Neural cell (in vitro differentiated cells): ENCODE data around the gene OR2D3. TPM values are rescaled to one million over a fixed set of nuclear protein-coding genes. Genes with fewer than 3 reads are reported as not detected.
"Not testable (repeated sequence)": the region's sequence is repeated elsewhere in the genome, so short reads cannot be mapped to it uniquely, and the experiment has no call there.

ENCODE experiments used
- H2AFZ ChIP-seq: fragments of 200-600, 300-800 bp; sonication (generic), shearing (Covaris generic); 2 replicates; pipeline ENCODE4 v1.6.0; 2014; ENCODE audit warnings: low read depth, mild to moderate bottlenecking, antibody characterized with exemption, low read length, moderate library complexity
- H3F3A ChIP-seq: fragments of 200-600 bp; shearing (Covaris generic); 2 replicates; pipeline ENCODE4 v1.6.1; 2016; ENCODE audit warnings: mild to moderate bottlenecking, moderate library complexity, mixed read lengths, antibody characterized with exemption, low read length; ENCODE audit not compliant: insufficient read depth, poor library complexity, severe bottlenecking
- H3K27ac ChIP-seq: fragments of 200-600, 300-800 bp; sonication (generic), shearing (Covaris generic); 2 replicates; pipeline ENCODE4 v1.5.1; 2014; ENCODE audit warnings: mild to moderate bottlenecking, low read length, moderate library complexity
- H3K27me3 ChIP-seq: fragments of 300-800, 200-600 bp; sonication (generic), shearing (Covaris generic); 2 replicates; pipeline ENCODE4 v1.6.0; 2014; ENCODE audit warnings: mild to moderate bottlenecking, low read depth, low read length, moderate library complexity; ENCODE audit not compliant: insufficient read depth
- H3K36me3 ChIP-seq: fragments of 300-800, 200-600 bp; sonication (generic), shearing (Covaris generic); 2 replicates; pipeline ENCODE4 v1.5.1; 2014; ENCODE audit warnings: mild to moderate bottlenecking, antibody characterized with exemption, low read length, moderate library complexity; ENCODE audit not compliant: insufficient read depth
- H3K4me2 ChIP-seq: fragments of 300-800, 200-600 bp; sonication (generic), shearing (Covaris generic); 2 replicates; pipeline ENCODE4 v1.6.0; 2014; ENCODE audit warnings: mild to moderate bottlenecking, low read length
- H3K4me3 ChIP-seq: fragments of 300-800, 200-600 bp; sonication (generic), shearing (Covaris generic); 2 replicates; pipeline ENCODE4 v1.5.1; 2014; ENCODE audit warnings: mild to moderate bottlenecking, low read length, moderate library complexity
- H3K79me2 ChIP-seq: fragments of 200-600 bp; shearing (Covaris generic); replicated peaks from 2 replicates; pipeline ENCODE4 v1.6.0; 2014; ENCODE audit warnings: mild to moderate bottlenecking, low read length, moderate library complexity; ENCODE audit not compliant: insufficient read depth
- H3K9ac ChIP-seq: fragments of 300-800, 200-600 bp; sonication (generic), shearing (Covaris generic); 2 replicates; pipeline ENCODE4 v1.6.1; 2016; ENCODE audit warnings: mild to moderate bottlenecking, low read length, mixed read lengths
- H3K9me2 ChIP-seq: fragments of 200-600 bp; shearing (Covaris generic); 2 replicates; pipeline ENCODE4 v1.6.1; 2016; ENCODE audit warnings: mild to moderate bottlenecking, low read length, mixed read lengths; ENCODE audit not compliant: insufficient read depth
- H3K9me3 ChIP-seq: fragments of 200-600, 300-800 bp; sonication (generic), shearing (Covaris generic); 2 replicates; pipeline ENCODE4 v1.6.1; 2016; ENCODE audit warnings: mild to moderate bottlenecking, mixed run types, low read length, moderate library complexity, mixed read lengths
- H4K20me1 ChIP-seq: fragments of 200-600 bp; shearing (Covaris generic); 2 replicates; pipeline ENCODE4 v1.6.1; 2016; ENCODE audit warnings: mild to moderate bottlenecking, mixed run types; ENCODE audit not compliant: insufficient read depth
- EP300 ChIP-seq: fragments of 450-650 bp; conservative IDR thresholded peaks from 2 replicates; pipeline ENCODE4 v1.6.1; 2014; ENCODE audit warnings: antibody characterized with exemption, mild to moderate bottlenecking, moderate library complexity; ENCODE audit not compliant: poor library complexity, severe bottlenecking
- EZH2 ChIP-seq: fragments of 200-600, 300-800 bp; shearing (Covaris generic), sonication (generic); IDR thresholded peaks from 2 replicates; pipeline ENCODE4 v1.6.1; 2014; ENCODE audit warnings: antibody characterized with exemption, low read length, borderline replicate concordance, mild to moderate bottlenecking; ENCODE audit not compliant: insufficient read depth, poor library complexity, severe bottlenecking
- MXI1 ChIP-seq: fragments of 450-650 bp; conservative IDR thresholded peaks from 2 replicates; pipeline ENCODE4 v1.6.1; 2014; ENCODE audit warnings: antibody characterized with exemption, mild to moderate bottlenecking; ENCODE audit not compliant: poor library complexity, severe bottlenecking
- POLR2AphosphoS5 ChIP-seq: IDR thresholded peaks from 2 replicates; pipeline ENCODE4 v1.6.1; 2012
- TAF1 ChIP-seq: IDR thresholded peaks from 2 replicates; pipeline ENCODE4 v1.6.1; 2012; ENCODE audit warnings: low read depth
- polyA plus RNA-seq: library from polyadenylated mRNA; depleted of rRNA; stranded (reverse); fragments of >200 nt; gene quantifications from 2 replicates; pipeline ENCODE4 v1.2.3, GENCODE V29; 2014
- TF ChIP-seq, protein P1 (sequence below): fragments of 450-650 bp; IDR thresholded peaks from 2 replicates; pipeline ENCODE4 v1.5.1; 2014; ENCODE audit warnings: antibody characterized with exemption, mild to moderate bottlenecking, moderate library complexity; ENCODE audit not compliant: poor library complexity, severe bottlenecking

OR2D3 gene
- polyA plus RNA-seq, 1 donor from 2014 or later: not detected

DNA sequence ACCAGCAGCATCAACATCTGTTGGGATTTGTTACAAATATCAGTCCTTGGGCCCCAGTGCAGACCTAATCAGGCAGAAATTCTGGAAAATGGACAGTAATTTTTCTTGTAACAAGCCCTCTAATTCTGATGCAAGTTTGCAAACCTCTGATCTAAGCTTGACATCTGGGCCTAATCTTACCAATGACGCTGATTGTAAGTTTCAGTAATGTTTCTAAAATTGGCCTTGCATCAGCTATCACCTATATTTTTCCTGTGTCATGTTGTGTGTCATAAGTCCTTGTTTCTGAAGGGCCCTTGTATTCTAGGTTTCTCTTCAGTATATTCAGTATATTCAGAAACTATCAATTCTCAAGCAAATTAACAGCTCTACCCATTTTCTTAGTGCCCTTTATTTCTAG, 41.9 kb downstream of the OR2D3 start:
- no peak for TF ChIP-seq EZH2
- no peak overlapping the region for H2AFZ ChIP-seq
- no peak overlapping the region for H3K9ac ChIP-seq
- no peaks in the 10 kb centered on the region for H4K20me1 ChIP-seq
- no peaks in the 10 kb centered on the region for H3K79me2 ChIP-seq
- no peaks in the 10 kb centered on the region for H3K27me3 ChIP-seq
- H3F3A ChIP-seq: no peaks in the 10 kb centered on the region
- no peaks in the 10 kb centered on the region for H3K9me3 ChIP-seq
- no peaks in the 10 kb centered on the region for H3K9me2 ChIP-seq
- no peak overlapping the region for H3K27ac ChIP-seq
- no peak overlapping the region for H3K4me2 ChIP-seq
- H3K36me3 ChIP-seq: no peaks in the 10 kb centered on the region
- no peak overlapping the region for H3K4me3 ChIP-seq

DNA sequence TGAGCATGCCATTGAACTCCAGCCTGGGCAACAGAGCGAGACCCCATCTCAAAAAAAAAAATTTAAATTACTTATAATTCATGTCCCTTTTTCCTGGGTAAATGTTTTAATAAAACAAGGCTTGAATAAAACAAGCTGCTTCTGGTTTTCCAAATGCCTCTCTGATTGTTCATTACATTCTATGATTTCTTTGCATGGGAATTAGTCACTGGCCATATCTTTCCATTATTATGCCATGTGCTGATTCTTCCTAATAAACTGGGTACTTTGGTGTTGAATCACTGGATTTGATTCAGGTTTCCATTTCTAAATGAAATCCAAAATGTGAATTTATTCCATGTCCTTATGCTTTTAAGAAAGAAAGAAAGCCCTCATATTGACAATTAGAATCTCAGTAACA, 48.0 kb downstream of the OR2D3 start:
- H3K9me2 ChIP-seq: no peaks in the 10 kb centered on the region
- no peak overlapping the region for H3K9ac ChIP-seq
- H3K27ac ChIP-seq: no peak overlapping the region
- no peaks in the 10 kb centered on the region for H3K36me3 ChIP-seq
- no peaks in the 10 kb centered on the region for H3F3A ChIP-seq
- no peak overlapping the region for H3K4me3 ChIP-seq
- H3K27me3 ChIP-seq: no peaks in the 10 kb centered on the region
- no peak overlapping the region for H3K4me2 ChIP-seq
- H3K79me2 ChIP-seq: no peaks in the 10 kb centered on the region
- TF ChIP-seq TAF1: no peak
- TF ChIP-seq EP300: no peak
- TF ChIP-seq EZH2: no peak
- TF ChIP-seq, protein P1, sequence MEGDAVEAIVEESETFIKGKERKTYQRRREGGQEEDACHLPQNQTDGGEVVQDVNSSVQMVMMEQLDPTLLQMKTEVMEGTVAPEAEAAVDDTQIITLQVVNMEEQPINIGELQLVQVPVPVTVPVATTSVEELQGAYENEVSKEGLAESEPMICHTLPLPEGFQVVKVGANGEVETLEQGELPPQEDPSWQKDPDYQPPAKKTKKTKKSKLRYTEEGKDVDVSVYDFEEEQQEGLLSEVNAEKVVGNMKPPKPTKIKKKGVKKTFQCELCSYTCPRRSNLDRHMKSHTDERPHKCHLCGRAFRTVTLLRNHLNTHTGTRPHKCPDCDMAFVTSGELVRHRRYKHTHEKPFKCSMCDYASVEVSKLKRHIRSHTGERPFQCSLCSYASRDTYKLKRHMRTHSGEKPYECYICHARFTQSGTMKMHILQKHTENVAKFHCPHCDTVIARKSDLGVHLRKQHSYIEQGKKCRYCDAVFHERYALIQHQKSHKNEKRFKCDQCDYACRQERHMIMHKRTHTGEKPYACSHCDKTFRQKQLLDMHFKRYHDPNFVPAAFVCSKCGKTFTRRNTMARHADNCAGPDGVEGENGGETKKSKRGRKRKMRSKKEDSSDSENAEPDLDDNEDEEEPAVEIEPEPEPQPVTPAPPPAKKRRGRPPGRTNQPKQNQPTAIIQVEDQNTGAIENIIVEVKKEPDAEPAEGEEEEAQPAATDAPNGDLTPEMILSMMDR: no peak
- TF ChIP-seq POLR2AphosphoS5: no peak
- TF ChIP-seq MXI1: no peak
- no peaks in the 10 kb centered on the region for H4K20me1 ChIP-seq
- H3K9me3 ChIP-seq: no peaks in the 10 kb centered on the region
- H2AFZ ChIP-seq: no peak overlapping the region

DNA sequence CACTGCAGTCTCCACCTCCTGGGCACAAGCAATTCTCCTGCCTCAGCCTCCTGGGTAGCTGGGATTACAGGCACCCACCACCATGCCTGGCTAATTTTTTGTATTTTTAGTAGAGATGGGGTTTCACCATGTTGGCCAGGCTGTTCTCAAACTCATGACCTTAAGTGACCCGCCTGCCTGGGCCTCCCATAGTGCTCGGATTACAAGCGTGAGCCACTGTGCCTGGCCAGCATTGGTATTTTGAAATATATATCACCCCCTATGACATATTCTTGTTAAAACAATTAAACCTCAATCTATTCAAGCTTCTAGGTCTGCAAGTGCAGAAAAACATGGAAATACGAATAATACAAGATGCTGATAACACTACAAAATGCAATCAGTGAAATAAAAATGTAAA, 49.1 kb downstream of the OR2D3 start:
- H3K4me2 ChIP-seq, H3F3A ChIP-seq, H3K4me3 ChIP-seq, H3K27ac ChIP-seq, H2AFZ ChIP-seq, H3K27me3 ChIP-seq, H4K20me1 ChIP-seq, H3K9me2 ChIP-seq, H3K9ac ChIP-seq, H3K9me3 ChIP-seq, H3K36me3 ChIP-seq, H3K79me2 ChIP-seq: not testable (repeated sequence)

Other genes starting within 250 kb of the OR2D3 start
- 23.0 and 28.3 TPM in 2 replicates for gene MRPL17, start 237.7 kb upstream of the OR2D3 start, polyA plus RNA-seq
- not detected in 2 replicates for gene OR2AG2, start 149.0 kb upstream of the OR2D3 start, polyA plus RNA-seq
- not detected in 2 replicates for gene OR2AG1, start 138.0 kb upstream of the OR2D3 start, polyA plus RNA-seq
- 0.05 TPM in 1 of 2 replicates, not detected in the other for gene OR6A2, start 121.3 kb upstream of the OR2D3 start, polyA plus RNA-seq
- not detected in 2 replicates for gene OR10A5, start 75.3 kb upstream of the OR2D3 start, polyA plus RNA-seq
- gene OR10A2, start 57.9 kb upstream of the OR2D3 start, polyA plus RNA-seq: not detected in 2 replicates
- gene OR10A4, start 44.4 kb upstream of the OR2D3 start, polyA plus RNA-seq: not detected in 2 replicates
- gene OR2D2, start 28.5 kb upstream of the OR2D3 start, polyA plus RNA-seq: not detected in 2 replicates
- gene ZNF215, start 5.4 kb downstream of the OR2D3 start, polyA plus RNA-seq: 0.38 and 2.5 TPM in 2 replicates
- 6.9 and 7.6 TPM in 2 replicates for gene ZNF214, start 99.3 kb downstream of the OR2D3 start, polyA plus RNA-seq
- gene NLRP14, start 99.5 kb downstream of the OR2D3 start, polyA plus RNA-seq: 0.44 and 0.48 TPM in 2 replicates
- gene RBMXL2, start 168.0 kb downstream of the OR2D3 start, polyA plus RNA-seq: not detected in 2 replicates